ENCODE measurements around the gene ECE1.

DNA sequence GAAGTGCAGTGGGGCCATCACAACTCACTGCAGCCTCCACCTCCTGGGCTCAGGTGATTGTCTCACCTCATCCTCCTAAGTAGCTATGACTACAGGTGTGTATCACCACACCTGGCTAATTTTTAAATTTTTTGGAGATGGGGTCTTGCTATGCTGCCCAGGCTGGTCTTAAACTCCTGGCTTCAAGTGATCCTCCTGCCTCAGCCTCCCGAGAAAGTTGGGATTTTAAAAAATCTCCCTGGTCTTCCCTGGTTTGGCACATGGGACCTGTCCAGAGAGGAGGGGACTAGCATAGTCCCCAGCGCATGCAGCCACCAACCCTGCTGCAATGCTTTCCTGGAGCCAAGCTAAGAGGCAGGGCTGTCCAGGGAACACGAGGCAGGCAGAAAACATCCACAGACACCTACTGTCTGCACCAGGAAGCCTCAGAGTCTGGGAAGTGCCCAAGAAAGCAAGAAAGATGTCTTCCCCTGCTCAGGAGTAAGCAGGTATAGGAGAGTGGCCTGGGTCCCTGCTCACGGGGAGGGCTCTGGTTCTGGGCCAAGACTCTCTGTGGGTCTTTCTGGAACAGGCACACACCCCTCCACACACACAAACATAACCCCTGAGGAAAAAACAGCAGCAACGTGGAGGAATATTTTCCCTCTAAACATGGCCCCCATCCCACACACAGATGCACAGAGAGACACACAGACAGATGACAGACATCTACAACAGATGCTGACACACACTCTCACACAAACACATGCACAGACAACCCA, 30.8 kb downstream of the ECE1 start:
- TF ChIP-seq POLR2A (IDR thresholded peaks at IDR 0.05; ENCODE audit: low read depth, low read length) (no peak), SPI1 (IDR thresholded peaks at IDR 0.05; ENCODE audit: low read depth, low read length) (no peak), POLR2AphosphoS5 (IDR thresholded peaks at IDR 0.05; ENCODE audit: low read depth, low read length) (no peak), TAF1 (IDR thresholded peaks at IDR 0.05; ENCODE audit: low read depth, low read length) (no peak)
